Dendritic cell treated with granulocyte-macrophage colony-stimulating factor and Interleukin-4, amounts not matched to agents 40 ng/mL and 50 ng/mL, for 4 days (primary cell): Measurements from ENCODE around the gene RAC2.
A peak's percentile ranks its signal among the peaks of the same experiment; 100 is the strongest.

Experiments
- H3K27ac Mint-ChIP-seq: one replicate; pipeline ENCODE4 v1.8.0; 2022; ENCODE audit warnings: mild to moderate bottlenecking, mixed read lengths
- H3K27me3 Mint-ChIP-seq: one replicate; pipeline ENCODE4 v1.8.0; 2022; ENCODE audit warnings: mild to moderate bottlenecking, mixed read lengths
- H3K36me3 Mint-ChIP-seq: one replicate; pipeline ENCODE4 v1.8.0; 2022; ENCODE audit warnings: low read depth, mixed read lengths
- H3K4me1 Mint-ChIP-seq: one replicate; pipeline ENCODE4 v1.8.0; 2022; ENCODE audit warnings: low read depth, mixed read lengths
- H3K4me3 Mint-ChIP-seq: one replicate; pipeline ENCODE4 v1.8.0; 2022; ENCODE audit warnings: mild to moderate bottlenecking, moderate library complexity, mixed read lengths
- H3K9me3 Mint-ChIP-seq: one replicate; pipeline ENCODE4 v1.8.0; 2022; ENCODE audit warnings: mixed read lengths
- intact Hi-C: fragments of 100-400 bp; cut with micrococcal nuclease; formaldehyde crosslinking; loops from one replicate; pipeline ENCODE4 v1.15.0; 2022

RAC2 gene

GRCh38 chr22:37230673-37231405 lies 13.2 kb downstream of the RAC2 start:
- Mint-ChIP-seq H3K9me3 (no peaks in the 10 kb centered on the region), H3K27me3 (no peaks in the 10 kb centered on the region), H3K27ac (peak overlapping the region; percentile 94), H3K4me1 (peaks cover 91% of the 10 kb centered on the region), H3K36me3 (peaks cover 85% of the 10 kb centered on the region), H3K4me3 (peak overlapping the region; percentile 7)
- intact Hi-C loops = no loop called here

GRCh38 chr22:37229805-37230672 lies 14.0 kb downstream of the RAC2 start:
- peaks cover 85% of the 10 kb centered on the region for H3K36me3 Mint-ChIP-seq
- intact Hi-C loops = no loop called here
- H3K4me3 Mint-ChIP-seq = peak overlapping the region; percentile 51
- peak overlapping the region; percentile 94 for H3K27ac Mint-ChIP-seq
- H3K27me3 Mint-ChIP-seq = no peaks in the 10 kb centered on the region
- H3K4me1 Mint-ChIP-seq = peaks cover 91% of the 10 kb centered on the region
- no peaks in the 10 kb centered on the region for H3K9me3 Mint-ChIP-seq

GRCh38 chr22:37229012-37229804 lies 14.9 kb downstream of the RAC2 start:
- intact Hi-C loops = no loop called here
- H3K27ac Mint-ChIP-seq = peak overlapping the region; percentile 94
- H3K4me1 Mint-ChIP-seq = peaks cover 91% of the 10 kb centered on the region
- no peaks in the 10 kb centered on the region for H3K27me3 Mint-ChIP-seq
- no peaks in the 10 kb centered on the region for H3K9me3 Mint-ChIP-seq
- H3K36me3 Mint-ChIP-seq = peaks cover 85% of the 10 kb centered on the region
- H3K4me3 Mint-ChIP-seq = peak overlapping the region; percentile 61

DNA sequence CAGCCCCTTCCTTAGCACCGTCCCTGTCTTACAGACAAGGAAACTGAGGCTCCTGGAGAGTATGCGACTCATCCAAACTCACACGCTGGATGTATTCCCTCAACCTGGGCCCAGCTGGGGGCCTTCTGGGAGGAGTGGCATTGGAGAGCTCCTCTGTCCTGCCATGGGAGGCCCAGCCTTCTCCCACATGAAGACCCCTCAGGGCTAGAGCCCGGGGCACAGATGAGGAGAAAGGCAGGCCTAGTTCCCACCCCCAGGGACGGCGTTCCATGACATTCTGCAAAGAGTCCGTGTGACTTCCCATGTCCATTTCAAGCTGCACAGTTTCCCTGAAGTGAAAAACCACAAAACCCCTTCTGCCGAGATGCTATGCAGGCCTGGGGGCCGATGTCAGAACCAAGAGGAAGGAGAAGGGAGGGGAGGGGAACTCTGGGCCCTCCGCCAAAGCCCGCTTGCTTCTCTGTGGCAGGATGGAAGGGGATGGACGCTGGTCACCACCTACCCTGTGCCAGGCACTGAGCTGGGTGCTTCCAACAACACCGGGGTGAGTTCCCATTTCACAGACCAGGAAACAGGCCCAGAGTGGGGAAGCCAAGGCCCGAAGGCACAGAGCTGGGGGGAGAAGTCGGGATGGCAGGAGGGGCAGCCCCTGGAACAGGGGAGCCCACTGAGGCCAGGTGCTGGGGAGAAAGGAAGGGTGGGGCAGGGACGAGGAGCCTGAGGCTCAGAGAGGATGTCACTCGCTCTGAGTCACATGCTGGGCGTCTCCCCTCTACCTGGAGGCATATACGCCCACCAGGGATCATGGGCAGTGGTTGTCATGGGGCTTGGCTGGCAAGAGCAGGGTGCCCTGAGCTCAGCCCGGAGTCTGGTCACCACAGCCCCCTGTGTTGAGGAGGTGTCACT lies 15.7 kb downstream of the RAC2 start:
- Mint-ChIP-seq H3K27me3 (no peaks in the 10 kb centered on the region), H3K9me3 (no peaks in the 10 kb centered on the region), H3K4me1 (peaks cover 91% of the 10 kb centered on the region), H3K36me3 (peaks cover 85% of the 10 kb centered on the region), H3K4me3 (peak overlapping the region; percentile 61), H3K27ac (peak overlapping the region; percentile 94)
- intact Hi-C loops = loop anchor here (1.0 kb wide), 1 partner anchor 16 kb away; the partner anchor contains the start of gene RAC2

- Mint-ChIP-seq H3K9me3 (peaks cover 4% of the 10 kb centered on the region), H3K27ac (peak overlapping the region; percentile 50), H3K36me3 (peaks cover 74% of the 10 kb centered on the region), H3K4me1 (peaks cover 91% of the 10 kb centered on the region), H3K4me3 (no peak overlapping the region), H3K27me3 (no peaks in the 10 kb centered on the region)
- intact Hi-C loops = no loop called here
These were observed 17.6 kb downstream of the RAC2 start for GRCh38 chr22:37226514-37226913.

- Mint-ChIP-seq H3K36me3 (peaks cover 73% of the 10 kb centered on the region), H3K4me1 (peaks cover 91% of the 10 kb centered on the region), H3K4me3 (no peak overlapping the region), H3K27ac (peak overlapping the region; percentile 50), H3K9me3 (peaks cover 8% of the 10 kb centered on the region), H3K27me3 (no peaks in the 10 kb centered on the region)
- intact Hi-C loops = no loop called here
These were observed 18.0 kb downstream of the RAC2 start for GRCh38 chr22:37226087-37226486.

DNA sequence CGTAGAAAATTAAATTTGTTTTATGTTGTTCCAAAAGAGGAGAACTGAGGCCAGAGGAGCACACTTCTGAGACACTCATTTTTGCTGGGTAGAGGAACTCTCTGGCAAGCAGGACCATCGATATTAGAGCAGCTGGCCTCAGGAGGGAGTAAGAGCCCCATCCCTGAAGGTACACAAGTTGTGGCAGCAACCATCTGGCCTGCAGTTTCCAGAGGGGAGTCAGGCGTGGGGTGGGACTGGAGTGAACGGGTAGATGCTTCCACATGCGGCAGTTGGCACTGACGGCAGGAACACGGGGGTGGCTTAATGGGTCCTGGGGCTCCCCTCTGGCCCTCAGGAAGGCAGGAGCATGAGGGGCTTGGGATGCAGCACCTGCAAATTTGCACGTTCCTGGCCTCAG lies 18.6 kb downstream of the RAC2 start:
- peaks cover 91% of the 10 kb centered on the region for H3K4me1 Mint-ChIP-seq
- intact Hi-C loops = no loop called here
- H3K9me3 Mint-ChIP-seq = peaks cover 9% of the 10 kb centered on the region

DNA sequence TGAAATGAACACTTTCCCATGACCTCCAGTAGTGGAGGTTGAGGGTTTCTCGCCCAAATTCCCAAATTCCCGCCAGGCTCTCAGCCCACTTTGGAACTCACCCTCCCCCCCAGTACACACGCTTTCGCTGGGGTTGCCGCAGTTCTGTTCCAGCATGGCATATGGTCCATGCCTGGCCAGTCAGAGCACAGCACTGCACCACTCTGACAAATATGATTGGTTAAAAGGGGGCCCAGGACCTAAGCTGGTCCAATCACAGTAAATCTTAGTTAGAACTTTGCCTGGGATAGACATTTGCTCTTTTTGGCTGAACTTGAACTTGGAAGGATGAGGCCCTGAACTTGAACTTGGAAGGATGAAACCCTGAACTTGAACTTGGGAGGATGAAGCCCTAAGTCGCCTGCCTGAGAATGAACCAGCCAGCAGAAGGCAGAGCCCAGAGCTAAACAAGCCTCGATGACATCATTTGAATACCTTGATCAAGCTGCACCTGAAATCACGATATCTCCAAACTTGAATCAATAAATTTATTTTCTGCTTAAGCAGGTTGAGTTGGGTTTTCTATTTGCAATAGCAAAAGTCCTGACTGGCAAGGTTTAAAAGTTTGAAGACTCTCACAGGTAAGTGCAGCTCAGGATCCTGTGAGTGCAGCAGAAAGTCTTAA lies 19.2 kb downstream of the RAC2 start:
- intact Hi-C loops = no loop called here
- no peak overlapping the region for H3K4me3 Mint-ChIP-seq
- H3K4me1 Mint-ChIP-seq = peaks cover 86% of the 10 kb centered on the region
- peaks cover 65% of the 10 kb centered on the region for H3K36me3 Mint-ChIP-seq
- peaks cover 9% of the 10 kb centered on the region for H3K9me3 Mint-ChIP-seq
- H3K27me3 Mint-ChIP-seq = no peaks in the 10 kb centered on the region
- peak overlapping the region; percentile 36 for H3K27ac Mint-ChIP-seq

More for the DNA sequence above, 18.6 kb downstream of the RAC2 start:
- Mint-ChIP-seq H3K27me3 (no peaks in the 10 kb centered on the region), H3K27ac (peak overlapping the region; percentile 33), H3K4me3 (no peak overlapping the region), H3K36me3 (peaks cover 67% of the 10 kb centered on the region)

- H3K27me3 Mint-ChIP-seq = peaks cover 4% of the 10 kb centered on the region
- H3K36me3 Mint-ChIP-seq = peaks cover 59% of the 10 kb centered on the region
- H3K9me3 Mint-ChIP-seq = peaks cover 9% of the 10 kb centered on the region
- peak overlapping the region; percentile 36 for H3K27ac Mint-ChIP-seq
- H3K4me3 Mint-ChIP-seq = no peak overlapping the region
- H3K4me1 Mint-ChIP-seq = peaks cover 80% of the 10 kb centered on the region
- intact Hi-C loops = no loop called here
These were observed 20.0 kb downstream of the RAC2 start for GRCh38 chr22:37223965-37224551.

DNA sequence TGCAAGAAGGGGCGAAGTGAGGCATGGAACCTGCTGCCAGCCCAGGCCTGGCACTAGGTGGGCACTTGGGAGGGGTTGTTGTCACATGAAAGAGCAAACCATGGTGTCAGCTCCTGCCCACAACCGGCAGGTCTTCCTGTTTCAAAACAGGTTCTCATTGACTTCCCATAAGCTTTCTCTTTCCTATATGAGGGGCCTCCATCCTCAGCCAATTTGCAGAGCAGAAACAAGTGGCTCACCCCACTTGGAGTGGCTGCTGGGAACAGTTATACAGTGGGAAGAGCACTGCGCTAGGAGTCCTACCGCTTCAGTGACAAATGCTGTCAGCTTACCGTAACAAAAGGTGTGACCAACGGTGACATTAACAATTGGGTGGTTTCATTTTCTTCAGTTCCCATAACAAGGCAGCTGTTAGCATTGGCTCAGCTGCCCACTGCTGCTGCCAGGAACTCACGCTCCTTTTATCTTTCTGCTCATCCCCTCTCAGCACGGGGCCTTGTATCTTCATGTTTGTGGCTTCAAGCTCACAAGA lies 21.6 kb downstream of the RAC2 start:
- Mint-ChIP-seq H3K9me3 (peaks cover 9% of the 10 kb centered on the region), H3K27ac (peak overlapping the region; percentile 36), H3K27me3 (peaks cover 14% of the 10 kb centered on the region), H3K36me3 (peaks cover 46% of the 10 kb centered on the region), H3K4me3 (no peak overlapping the region), H3K4me1 (peaks cover 70% of the 10 kb centered on the region)
- intact Hi-C loops = no loop called here

- peaks cover 44% of the 10 kb centered on the region for H3K36me3 Mint-ChIP-seq
- peaks cover 9% of the 10 kb centered on the region for H3K9me3 Mint-ChIP-seq
- H3K4me3 Mint-ChIP-seq = no peak overlapping the region
- peak overlapping the region; percentile 28 for H3K27ac Mint-ChIP-seq
- H3K27me3 Mint-ChIP-seq = peaks cover 14% of the 10 kb centered on the region
- intact Hi-C loops = no loop called here
- H3K4me1 Mint-ChIP-seq = peaks cover 69% of the 10 kb centered on the region
These were observed 22.4 kb downstream of the RAC2 start for GRCh38 chr22:37221424-37222333.
